HepG2 (cell line): Measurements from ENCODE around the gene ARHGEF40. TPM values are rescaled to one million over a fixed set of nuclear protein-coding genes. Genes with fewer than 3 reads are reported as not detected.

Experiments used
- CREBL2 ChIP-seq: sonication (generic); formaldehyde crosslinking; IDR thresholded peaks from 2 replicates; pipeline ENCODE4 v1.8.1; 2023; ENCODE audit warnings: missing genetic modification reagents, mild to moderate bottlenecking, borderline replicate concordance
- ELF1 ChIP-seq: sonication (generic); formaldehyde crosslinking; IDR thresholded peaks from 2 replicates; pipeline ENCODE4 v1.4.0; 2020; ENCODE audit warnings: missing genetic modification reagents
- HES4 ChIP-seq: sonication (generic); formaldehyde crosslinking; IDR thresholded peaks from 2 replicates; pipeline ENCODE4 v1.9.0; 2021; ENCODE audit warnings: mild to moderate bottlenecking, missing genetic modification reagents, borderline replicate concordance
- KLF9 ChIP-seq: IDR thresholded peaks from 2 replicates; pipeline ENCODE4 v1.6.1; 2016; ENCODE audit warnings: low read depth
- NFE2L1 ChIP-seq: sonication (generic); formaldehyde crosslinking; IDR thresholded peaks from 2 replicates; pipeline ENCODE4 v1.4.0; 2020; ENCODE audit warnings: missing genetic modification reagents, mild to moderate bottlenecking, borderline replicate concordance
- NR1H2 ChIP-seq: sonication (generic); formaldehyde crosslinking; IDR thresholded peaks from 2 replicates; pipeline ENCODE4 v1.8.1; 2022; ENCODE audit warnings: low read depth, missing genetic modification reagents, borderline replicate concordance
- NR2F1 ChIP-seq, 2 experiments: fragments of 450-650 bp in 1 of 2; formaldehyde crosslinking in 1 of 2; IDR thresholded peaks; 2 replicates each; pipeline versions ENCODE4 v1.5.0 to v1.6.1; 2016 to 2020; ENCODE audit warnings: mild to moderate bottlenecking in 1 of 2, missing compliant biosample characterization in 1 of 2, missing genetic modification reagents in 1 of 2, moderate library complexity in 1 of 2
- PCBP1 ChIP-seq: fragments of 200-400 bp; formaldehyde crosslinking; IDR thresholded peaks from 2 replicates; pipeline ENCODE4 v1.6.1; 2017; ENCODE audit warnings: mild to moderate bottlenecking, low read depth, low read length, borderline replicate concordance
- SALL1 ChIP-seq: sonication (generic); formaldehyde crosslinking; IDR thresholded peaks from 2 replicates; pipeline ENCODE4 v1.8.0; 2022; ENCODE audit warnings: mild to moderate bottlenecking, missing genetic modification reagents
- THYN1 ChIP-seq: sonication (generic); formaldehyde crosslinking; IDR thresholded peaks from 2 replicates; pipeline ENCODE4 v1.8.1; 2023; ENCODE audit warnings: low read depth, mild to moderate bottlenecking, moderate library complexity, missing genetic modification reagents, borderline replicate concordance
- TIGD3 ChIP-seq: sonication (generic); formaldehyde crosslinking; IDR thresholded peaks from 2 replicates; pipeline ENCODE4 v1.5.1; 2020; ENCODE audit warnings: mild to moderate bottlenecking, missing genetic modification reagents, borderline replicate concordance
- ZBTB2 ChIP-seq: sonication (generic); formaldehyde crosslinking; IDR thresholded peaks from 2 replicates; pipeline ENCODE4 v1.8.0; 2022; ENCODE audit warnings: low read depth, missing genetic modification reagents
- ZNF317 ChIP-seq: sonication (generic); formaldehyde crosslinking; IDR thresholded peaks from 2 replicates; pipeline ENCODE4 v1.5.0; 2020; ENCODE audit warnings: mild to moderate bottlenecking, missing genetic modification reagents
- ZNF687 ChIP-seq: sonication (generic); formaldehyde crosslinking; IDR thresholded peaks from 2 replicates; pipeline ENCODE4 v1.5.1; 2020; ENCODE audit warnings: mild to moderate bottlenecking, missing genetic modification reagents, moderate library complexity
- ZNF691 ChIP-seq: sonication (generic); formaldehyde crosslinking; IDR thresholded peaks from 2 replicates; pipeline ENCODE4 v1.4.0; 2020; ENCODE audit warnings: missing genetic modification reagents, low read depth, mild to moderate bottlenecking, borderline replicate concordance
- ZNF773 ChIP-seq: sonication (generic); formaldehyde crosslinking; IDR thresholded peaks from 2 replicates; pipeline ENCODE4 v1.4.0; 2020; ENCODE audit warnings: missing genetic modification reagents, borderline replicate concordance
- ZNF788 ChIP-seq: sonication (generic); formaldehyde crosslinking; IDR thresholded peaks from 2 replicates; pipeline ENCODE4 v1.5.0; 2020; ENCODE audit warnings: mild to moderate bottlenecking, missing genetic modification reagents, borderline replicate concordance
- ZSCAN25 ChIP-seq: sonication (generic); formaldehyde crosslinking; IDR thresholded peaks from 2 replicates; pipeline ENCODE4 v1.8.0; 2022; ENCODE audit warnings: mild to moderate bottlenecking, missing genetic modification reagents
- polyA plus RNA-seq, 8 experiments: library from polyadenylated mRNA; depleted of rRNA in 3 of 8; stranded (reverse) in 7 of 8; unstranded in 1 of 8; fragments of >200 nt; fragmentation: Illumina TruSeq in 4 of 8; extraction: Trizol in 4 of 8; gene quantifications; 2 replicates each; pipeline versions ENCODE4 v1.2.1 to v1.2.3, GENCODE V29; 2011 to 2016; ENCODE audit warnings: low read depth in 4 of 8, missing spikeins in 1 of 8, mixed read lengths in 1 of 8; ENCODE audit not compliant: insufficient read depth in 1 of 8
- total RNA-seq, 5 experiments: library from RNA; depleted of rRNA; stranded (reverse); fragments of >200 nt; fragmentation: Illumina TruSeq; extraction: Trizol; gene quantifications; 2 replicates each; pipeline ENCODE4 v1.2.3, GENCODE V29; 2016; ENCODE audit warnings: low read depth in 1 of 5

The ARHGEF40 gene
- total and polyA plus RNA-seq, 2 of the 13 experiments (the other 11 are each of a cell fraction or from before 2014, with no cell fraction given): 28.1 to 78.1 TPM

- TF ChIP-seq CREBL2: no peak
- TF ChIP-seq ZNF788 (CRISPR knock-in tag): peak; percentile 71
- 0 out of 2 replicates have a peak, but pooled peaks have one; percentile 45 for TF ChIP-seq KLF9 (CRISPR knock-in tag)
- TF ChIP-seq ZSCAN25 (CRISPR knock-in tag): peak; percentile 68
- 0 out of 2 replicates have a peak, but pooled peaks have one; percentile 32 for TF ChIP-seq ZBTB2 (CRISPR knock-in tag)
- TF ChIP-seq ZNF687: peak; percentile 88
- TF ChIP-seq NR1H2 (CRISPR knock-in tag): peak; percentile 42; the same call in 1 of the 2 replicates
- peak; percentile 92 for TF ChIP-seq HES4 (CRISPR knock-in tag)
- 0 out of 2 replicates have a peak, but pooled peaks have one; percentile 63 for TF ChIP-seq NFE2L1
- TF ChIP-seq ZNF317 (CRISPR knock-in tag): peak; percentile 60; the same call in 1 of the 2 replicates
- TF ChIP-seq PCBP1: 0 out of 2 replicates have a peak, but pooled peaks have one; percentile 87
- peak; percentile 28; the same call in 1 of the 2 replicates for TF ChIP-seq ELF1
- TF ChIP-seq ZNF691 (CRISPR knock-in tag): peak; percentile 70
- TF ChIP-seq TIGD3 (CRISPR knock-in tag): no peak
- 0 out of 4 replicates have a peak, but pooled peaks of 1 of the 2 experiments have one; percentile 7 for TF ChIP-seq NR2F1 (CRISPR knock-in tag; IDR thresholded peaks at IDR 0.05)
- TF ChIP-seq THYN1 (CRISPR knock-in tag): no peak
- TF ChIP-seq SALL1: peak; percentile 70
- TF ChIP-seq ZNF773 (CRISPR knock-in tag): peak; percentile 64; the same call in 1 of the 2 replicates
These were observed 45.3 kb upstream of the ARHGEF40 start, which contains the start of gene NDRG2 (continued) for GRCh38 chr14:21024585-21025370.
